ENCODE data around the gene TMEM51. TPM values are rescaled to one million over a fixed set of nuclear protein-coding genes. Genes with fewer than 3 reads are reported as not detected.

TMEM51 gene, protein sequence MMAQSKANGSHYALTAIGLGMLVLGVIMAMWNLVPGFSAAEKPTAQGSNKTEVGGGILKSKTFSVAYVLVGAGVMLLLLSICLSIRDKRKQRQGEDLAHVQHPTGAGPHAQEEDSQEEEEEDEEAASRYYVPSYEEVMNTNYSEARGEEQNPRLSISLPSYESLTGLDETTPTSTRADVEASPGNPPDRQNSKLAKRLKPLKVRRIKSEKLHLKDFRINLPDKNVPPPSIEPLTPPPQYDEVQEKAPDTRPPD
- polyA plus RNA-seq (ENCODE audit: insufficient read length in 12 of 12) = 10 to 100 TPM in 1 of 12 donors, 1 to 10 TPM in 10, not detected in 1; 6.1 to 18.9 (median 7.1) TPM
- long read RNA-seq, donor 1, transcript TMEM51-203 (3 exons, 1,842 nt) = major isoform, 10 of 68 reads
- long read RNA-seq, donor 1, transcript TMEM51-201 (4 exons, 1,931 nt) = minor isoform, 6 of 68 reads
- long read RNA-seq, donor 1, partial matches to known transcripts = 52 of 68 reads
- long read RNA-seq, donor 1, other reads (novel, unspliced or antisense) = 0 of 68 reads
- long read RNA-seq, donor 2, transcript TMEM51-203 (3 exons, 1,842 nt) = major isoform, 6 of 7 reads
- long read RNA-seq, donor 2, partial matches to known transcripts = 0 of 7 reads
- long read RNA-seq, donor 2, other reads (novel, unspliced or antisense) = 0 of 7 reads
- long read RNA-seq, donor 3, partial matches to known transcripts = 0 of 2 reads
- long read RNA-seq, donor 3, other reads (novel, unspliced or antisense) = 0 of 2 reads
- long read RNA-seq, donor 4, partial matches to known transcripts = 0 of 3 reads
- long read RNA-seq, donor 4, other reads (novel, unspliced or antisense) = 0 of 3 reads
- long read RNA-seq, donor 5, partial matches to known transcripts = 0 of 7 reads
- long read RNA-seq, donor 5, other reads (novel, unspliced or antisense) = 0 of 7 reads
- long read RNA-seq, donor 6 = 0 reads
- long read RNA-seq, donor 7, partial matches to known transcripts = 0 of 1 reads
- long read RNA-seq, donor 7, other reads (novel, unspliced or antisense) = 0 of 1 reads
- long read RNA-seq, donor 8, partial matches to known transcripts = 0 of 3 reads
- long read RNA-seq, donor 8, other reads (novel, unspliced or antisense) = 0 of 3 reads
- long read RNA-seq, donor 9, partial matches to known transcripts = 0 of 1 reads
- long read RNA-seq, donor 9, other reads (novel, unspliced or antisense) = 0 of 1 reads
- long read RNA-seq, donor 10, partial matches to known transcripts = 0 of 2 reads
- long read RNA-seq, donor 10, other reads (novel, unspliced or antisense) = 0 of 2 reads
- long read RNA-seq, donor 11, partial matches to known transcripts = 0 of 5 reads
- long read RNA-seq, donor 11, other reads (novel, unspliced or antisense) = 0 of 5 reads

DNA sequence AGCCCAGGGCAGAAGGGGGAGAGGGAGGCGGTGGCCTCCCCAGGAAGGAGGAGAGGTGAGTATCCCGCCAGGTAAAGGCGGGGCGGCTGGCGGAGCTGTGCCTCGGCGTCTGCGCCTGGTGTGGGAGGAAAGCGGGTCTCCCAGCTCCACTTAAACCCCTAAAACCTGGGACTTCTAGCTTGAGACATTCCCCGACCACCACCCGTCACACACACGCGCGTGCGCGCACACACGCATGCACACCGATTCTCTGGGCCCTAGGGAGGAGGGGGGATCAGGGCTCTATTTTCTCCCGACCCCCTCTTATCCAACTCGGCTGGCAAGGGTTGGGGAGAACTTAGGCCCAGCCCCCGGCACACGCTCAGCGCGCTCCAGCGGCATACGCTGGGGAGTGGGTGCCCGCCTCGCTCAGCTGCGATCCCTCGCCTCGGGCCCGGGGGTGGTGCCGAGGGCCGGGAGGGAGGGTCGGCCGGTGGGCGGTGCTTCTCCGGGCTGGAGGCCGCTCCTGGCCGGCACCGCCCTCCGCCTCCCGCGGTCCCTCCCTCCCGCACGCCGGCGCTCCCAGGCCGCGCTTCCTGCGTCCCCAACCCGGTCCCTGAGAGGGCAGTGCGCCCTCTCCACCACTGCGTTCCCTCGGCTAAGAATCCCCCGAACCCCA, at the start of gene TMEM51:
TSS of gene TMEM51 (plus strand) at position 564 of the 658 bp plus-strand sequence. CDS start 61,341 bp downstream, outside the sequence.
- peak; percentile 62 for DNase-seq

DNA sequence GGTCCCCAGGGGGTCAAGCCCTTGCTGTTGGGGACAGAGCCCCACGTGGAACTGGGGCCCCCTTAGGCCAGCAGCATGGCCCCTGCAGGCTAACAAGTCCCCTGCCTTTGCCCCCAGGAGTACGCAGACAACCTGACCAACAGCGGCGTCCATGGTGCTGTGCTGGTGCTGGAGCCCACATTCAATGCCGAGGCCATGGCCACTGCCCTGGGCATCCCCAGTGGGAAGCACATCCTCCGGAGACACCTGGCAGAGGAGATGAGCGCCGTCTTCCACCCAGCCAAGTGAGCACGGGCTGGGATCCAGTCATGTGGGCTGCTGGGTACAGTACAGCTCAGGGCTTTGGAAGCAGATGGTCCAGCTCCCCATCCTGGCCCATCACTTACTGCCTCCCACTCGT, 49.6 kb upstream of the TMEM51 start:
- DNase-seq = no peak

DNA sequence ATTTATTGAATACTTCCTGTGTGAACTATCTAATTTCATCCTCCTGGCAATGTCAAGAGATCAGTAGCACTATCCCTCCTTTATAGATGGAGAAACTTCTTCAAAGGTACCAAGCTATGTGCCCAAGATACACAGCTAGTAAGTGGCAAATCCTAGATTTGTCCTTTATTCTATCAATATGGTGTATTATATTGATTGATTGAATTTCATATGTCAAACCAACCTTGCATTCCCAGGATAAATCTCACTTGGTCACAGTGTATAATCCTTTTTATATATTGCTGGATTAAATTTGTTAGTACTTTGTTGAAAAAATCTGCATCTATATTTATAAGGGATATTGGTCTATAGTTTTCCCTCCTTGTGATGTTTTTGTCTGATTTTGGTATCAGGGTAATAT, 48.8 kb upstream of the TMEM51 start:
- DNase-seq = no peak

DNA sequence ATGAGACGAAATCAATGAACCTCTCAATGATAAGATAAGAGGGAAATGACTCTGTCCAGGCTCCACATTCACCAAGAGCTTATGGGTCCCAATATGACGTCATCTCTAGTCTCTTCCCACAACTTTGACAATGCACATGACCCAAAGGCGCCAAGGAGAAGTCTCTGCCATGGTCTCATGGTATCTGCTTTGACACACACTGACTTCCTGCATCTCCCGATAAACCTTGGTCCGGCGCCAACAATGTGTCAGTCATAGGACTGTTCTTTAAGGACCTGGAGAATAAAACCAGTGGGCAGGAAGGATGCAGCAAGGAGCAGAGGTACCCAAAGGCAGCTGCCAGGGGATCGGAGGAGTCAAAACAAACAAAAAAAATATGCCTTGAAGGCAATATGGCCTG, 46.9 kb upstream of the TMEM51 start:
- DNase-seq = no peak

DNA sequence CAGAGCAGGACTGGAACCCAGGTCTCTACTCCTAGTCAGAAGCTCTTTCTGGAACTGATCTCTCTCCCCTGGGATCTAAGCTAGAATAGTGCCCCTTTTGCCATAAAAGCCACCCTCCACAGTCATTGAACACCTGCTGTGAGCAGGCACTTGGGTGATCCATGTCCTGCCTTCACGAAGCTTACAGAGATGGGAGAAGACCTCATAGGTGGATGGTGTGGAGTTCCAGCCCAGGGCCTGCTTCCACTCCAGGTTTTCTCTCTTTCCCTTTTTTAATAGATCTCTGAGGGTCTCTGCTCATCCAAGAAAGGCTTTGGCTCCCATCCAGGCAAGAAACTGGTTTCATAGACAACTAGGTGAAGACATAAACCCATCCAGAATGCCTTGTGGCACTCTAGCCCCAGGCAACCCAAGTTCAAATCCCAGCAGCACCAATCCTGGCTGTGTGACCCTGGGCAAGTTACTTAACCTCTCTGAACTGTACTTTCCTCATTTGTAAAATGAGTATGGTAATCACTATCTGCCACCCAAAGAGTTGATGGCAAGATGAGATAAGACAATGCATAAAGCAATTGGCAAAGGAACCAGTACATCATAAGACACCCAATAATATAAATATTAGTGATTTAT, 46.4 kb upstream of the TMEM51 start:
- no peak for DNase-seq

DNA sequence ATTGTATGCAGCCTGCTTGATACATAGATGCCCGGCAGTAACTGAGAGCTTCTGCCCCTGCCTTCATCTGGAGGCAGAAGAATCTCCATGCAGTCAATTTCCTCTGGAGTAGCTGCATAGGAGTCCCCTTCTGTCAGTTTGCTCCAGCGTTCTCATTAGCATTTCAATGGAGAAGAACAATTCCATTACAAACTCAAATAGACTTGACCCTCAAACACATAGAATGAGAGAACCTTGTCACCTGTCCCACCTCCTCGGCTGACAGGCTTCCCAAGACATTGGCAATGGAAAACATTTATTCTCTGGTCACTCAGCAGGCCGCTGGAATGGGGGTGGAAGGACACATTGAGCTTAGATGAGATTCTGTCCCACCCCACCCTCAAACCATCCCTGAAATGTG, 45.6 kb upstream of the TMEM51 start:
- no peak for DNase-seq

DNA sequence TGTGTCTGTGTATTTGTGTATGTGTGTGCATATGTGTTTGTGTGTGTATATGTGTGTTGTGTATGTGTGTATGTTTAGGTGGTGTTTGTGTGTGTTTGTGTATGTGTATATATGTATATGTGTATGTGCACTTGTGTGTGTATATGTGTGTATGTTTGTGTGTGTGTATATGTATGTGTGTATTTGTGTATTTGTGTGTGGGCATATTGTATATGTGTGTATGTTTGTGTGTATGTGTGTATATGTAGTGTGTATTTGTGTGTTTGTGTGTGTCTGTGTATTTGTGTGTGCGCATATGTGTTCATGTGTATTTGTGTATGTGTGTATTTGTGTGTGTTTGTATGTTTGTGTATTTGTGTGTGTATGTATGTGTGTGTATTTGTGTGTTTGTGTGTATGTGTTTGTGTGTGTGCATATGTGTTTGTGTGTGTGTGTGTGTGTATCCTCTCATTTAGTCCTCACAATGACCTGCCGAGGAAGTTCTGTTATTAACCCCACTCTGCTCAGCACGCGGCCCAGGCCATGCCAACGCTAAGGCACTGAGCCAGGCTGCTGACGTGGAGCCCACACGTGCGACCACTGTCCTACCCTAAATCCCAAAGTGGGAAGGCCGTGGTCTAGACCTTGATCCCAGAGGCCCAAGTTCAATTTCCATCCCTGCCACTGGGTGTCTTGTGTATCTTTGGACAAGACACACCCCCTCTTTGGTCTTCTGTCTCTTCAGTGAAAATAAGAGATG, 43.2 kb upstream of the TMEM51 start:
- no peak for DNase-seq

DNA sequence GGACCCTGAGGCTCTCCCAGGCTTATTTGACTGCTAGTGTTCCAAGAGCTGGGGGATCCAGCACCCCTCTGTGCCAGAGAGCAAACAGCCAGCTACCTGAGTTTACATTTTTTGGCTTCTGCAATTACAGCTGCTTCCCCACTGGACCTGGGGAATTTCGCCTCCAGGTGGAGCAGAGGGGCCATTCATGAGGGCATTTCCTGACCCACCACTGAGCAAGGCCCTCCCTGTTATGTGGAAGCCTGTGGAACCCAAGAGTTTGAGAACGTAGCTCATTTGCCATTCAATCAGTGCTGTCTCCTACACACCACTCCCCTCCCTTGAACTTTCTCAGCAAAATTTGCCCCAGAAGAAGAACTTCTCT, 42.7 kb upstream of the TMEM51 start:
- DNase-seq = no peak

DNA sequence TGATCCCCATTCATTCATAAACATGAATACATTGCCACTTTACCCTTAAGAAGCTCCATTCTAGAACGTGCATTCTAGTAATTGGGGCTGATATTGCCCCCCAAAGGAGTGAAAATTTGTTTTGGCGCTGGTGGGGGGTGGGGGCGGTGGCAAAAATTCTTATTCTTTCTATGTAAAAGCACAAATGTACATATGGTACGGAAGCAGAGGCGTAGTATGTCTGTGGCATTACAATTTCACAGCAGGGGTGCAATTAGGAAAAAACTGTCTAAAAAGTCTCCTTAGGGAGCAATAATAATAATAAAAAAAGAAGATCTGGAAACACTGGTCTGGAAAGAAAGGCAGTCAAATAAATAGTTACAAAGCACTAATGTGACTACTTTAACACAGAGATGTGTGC, 40.4 kb upstream of the TMEM51 start:
- no peak for DNase-seq

DNA sequence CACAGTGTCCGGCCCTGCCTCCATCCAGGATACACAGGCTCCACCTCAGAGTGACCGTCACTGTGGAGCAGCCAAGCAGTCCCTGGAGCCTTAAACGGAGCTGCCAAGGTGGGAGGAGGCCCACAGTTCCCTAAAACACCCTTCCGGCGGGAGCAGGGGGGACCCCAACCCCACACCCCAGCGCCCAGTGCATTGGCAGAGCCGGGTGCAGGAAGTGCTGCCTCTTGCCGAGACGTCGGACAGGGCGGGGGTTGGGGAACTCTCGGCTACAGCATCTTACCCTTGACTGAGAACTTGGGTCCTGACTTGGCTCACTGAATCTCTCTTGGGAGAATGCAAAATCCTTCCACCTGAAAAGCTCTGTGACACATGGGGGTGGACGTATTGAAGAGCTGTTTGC, 38.7 kb upstream of the TMEM51 start:
- DNase-seq = no peak

DNA sequence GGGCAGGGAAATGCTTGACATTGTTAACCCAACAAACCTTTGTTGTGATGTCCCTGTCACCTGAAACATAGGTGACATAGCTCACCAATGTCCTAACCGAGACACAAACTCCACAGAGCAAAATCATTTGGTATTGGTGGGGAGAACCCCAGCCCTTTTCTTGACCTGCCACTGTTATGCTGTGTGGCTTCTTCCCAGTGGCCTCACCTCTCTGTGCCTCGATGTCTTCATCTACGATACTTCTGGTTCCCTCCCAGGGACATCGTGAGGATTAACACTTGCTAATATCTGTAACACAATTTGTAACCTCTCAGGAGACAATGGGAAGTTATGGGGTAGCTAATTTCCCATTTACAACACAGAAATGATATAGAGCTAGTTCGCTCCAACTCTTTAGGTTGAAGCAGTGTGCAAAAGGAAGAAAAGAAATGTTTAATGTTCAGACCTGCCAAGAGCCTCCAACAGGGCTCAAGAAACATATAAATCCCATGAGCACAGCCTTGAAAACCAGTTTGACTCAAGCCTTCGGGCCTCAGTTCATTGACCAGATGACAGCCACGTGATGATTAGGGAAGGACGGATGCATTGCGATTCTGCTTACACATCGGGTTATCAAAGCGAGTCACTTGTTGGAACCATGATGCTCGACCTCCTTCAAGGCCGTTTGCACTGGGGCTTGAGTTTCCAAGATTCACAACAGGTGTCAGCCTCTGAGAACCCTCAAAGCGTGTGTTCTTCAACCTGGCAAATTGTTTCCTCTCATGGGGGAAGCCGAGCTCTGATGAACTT, 37.8 kb upstream of the TMEM51 start:
- DNase-seq = no peak

DNA sequence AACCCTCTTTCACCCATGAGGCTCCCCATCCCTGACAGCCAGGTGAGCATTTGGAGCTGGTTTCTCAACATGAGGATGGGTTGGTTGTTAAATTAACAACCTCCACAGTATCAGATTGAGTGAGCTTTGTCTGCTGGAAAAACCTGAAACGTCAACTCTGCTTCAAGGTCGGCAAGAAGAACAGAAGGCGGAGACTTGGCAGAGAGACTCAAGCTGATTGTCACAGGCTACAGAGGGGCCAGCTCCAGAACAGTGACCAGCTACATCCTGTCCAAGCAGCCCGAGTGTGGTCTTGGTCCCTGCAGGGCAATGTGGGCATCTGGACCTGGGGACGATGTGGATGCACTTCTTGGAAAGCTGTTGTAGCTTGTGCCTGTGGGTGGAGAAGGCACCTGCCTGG, 36.6 kb upstream of the TMEM51 start:
- no peak for DNase-seq

DNA sequence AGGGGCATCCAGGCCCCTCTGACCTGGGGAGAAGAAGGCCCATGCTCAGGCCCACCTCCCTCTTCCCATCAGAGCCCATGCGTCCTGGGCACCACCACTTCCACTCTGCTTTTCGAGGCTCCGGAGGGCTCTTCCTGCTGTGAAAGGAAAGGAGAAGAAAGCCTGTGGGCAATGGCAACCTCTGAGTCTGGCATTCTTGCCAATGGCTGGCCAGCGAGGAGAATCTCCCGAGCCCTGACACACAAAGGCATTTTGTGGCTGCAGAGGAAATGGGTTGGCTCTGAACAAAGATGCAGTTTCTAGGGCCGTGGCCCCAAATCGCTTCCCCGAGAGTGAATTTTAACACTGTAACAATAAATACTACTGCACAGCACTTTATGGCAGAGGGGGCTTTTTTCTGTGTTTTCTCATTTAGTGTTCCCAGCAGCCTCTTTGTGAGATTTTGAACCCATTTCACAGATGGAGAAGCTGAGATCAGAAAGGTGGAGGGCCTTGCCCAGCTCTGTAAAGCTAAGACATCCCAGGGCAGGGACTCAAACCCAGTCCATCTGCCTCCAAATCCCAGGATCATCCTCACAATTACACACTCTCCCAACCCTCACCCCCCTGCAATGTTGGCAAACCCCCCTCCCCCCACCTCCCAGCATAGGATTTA, 35.7 kb upstream of the TMEM51 start:
- no peak for DNase-seq

DNA sequence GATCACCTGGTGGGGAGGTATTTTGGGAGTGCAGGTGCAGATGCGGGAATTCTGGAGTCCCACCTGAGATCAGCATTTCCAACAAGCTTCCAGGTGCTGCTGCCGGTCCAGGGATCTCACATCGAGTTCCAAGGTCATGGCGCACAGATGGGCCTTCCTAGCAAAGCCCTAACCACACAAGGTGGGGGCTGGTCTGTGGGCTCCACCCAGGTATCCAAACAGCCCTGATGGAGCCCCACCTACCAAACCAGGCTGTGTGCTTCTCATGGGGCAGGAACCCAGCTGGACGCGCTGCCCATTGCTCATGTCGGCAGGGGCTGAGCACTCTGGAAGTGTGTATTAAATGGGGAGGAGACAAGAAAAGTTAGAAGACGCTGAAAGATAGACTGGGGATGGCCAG, 35.0 kb upstream of the TMEM51 start:
- no peak for DNase-seq

DNA sequence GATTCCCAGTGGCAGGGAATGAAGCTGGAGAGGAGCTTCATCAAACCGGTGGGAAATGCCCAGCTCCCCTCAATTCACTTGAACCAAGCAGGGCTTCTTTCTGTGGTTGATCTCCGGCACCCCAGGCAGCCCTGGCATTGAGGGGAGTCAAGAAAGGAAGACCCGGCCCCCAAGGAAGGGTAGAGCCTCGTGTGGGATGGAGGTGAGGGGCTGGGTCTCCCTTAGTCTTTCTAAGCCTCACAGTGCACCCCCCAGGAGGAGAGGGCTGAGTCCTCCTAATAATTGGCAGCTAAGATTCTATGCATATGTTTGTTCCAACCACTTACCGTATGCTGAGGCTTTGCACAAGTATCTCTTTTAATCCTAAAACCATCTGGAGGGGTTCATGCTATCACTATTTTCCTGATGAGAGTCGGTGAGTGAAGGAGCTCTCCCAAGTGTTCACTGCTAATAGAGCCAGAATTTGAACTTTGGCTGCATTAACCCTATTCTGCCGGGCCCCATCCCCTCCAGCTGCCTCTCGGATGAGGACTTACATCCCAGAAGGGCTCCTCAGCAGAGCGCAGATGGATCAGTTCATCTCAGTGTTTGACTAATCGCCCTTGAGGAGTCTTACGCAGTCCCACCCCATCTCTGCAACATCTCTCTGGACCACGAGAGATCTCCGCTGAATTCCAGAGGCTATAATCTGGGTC, 33.1 kb upstream of the TMEM51 start:
- no peak for DNase-seq

DNA sequence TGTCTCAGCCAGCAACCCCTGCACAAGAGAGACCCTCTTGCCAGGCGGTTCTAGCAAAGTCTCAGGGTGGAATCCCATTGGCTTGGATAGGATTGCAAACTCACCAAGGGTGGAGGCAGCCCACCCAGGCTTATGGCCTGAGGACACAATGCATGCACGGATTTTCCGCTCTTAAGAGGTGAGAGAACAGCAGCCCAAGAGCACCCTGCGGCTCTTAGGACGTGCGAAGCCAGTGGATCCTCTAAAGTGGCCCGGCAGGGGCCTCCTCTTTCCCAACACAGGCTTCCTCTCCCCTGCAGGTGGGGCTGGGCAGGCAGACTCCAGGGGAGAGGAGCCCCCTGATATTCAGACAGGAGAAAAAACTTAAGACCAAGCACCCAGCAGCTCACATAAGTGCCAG, 31.2 kb upstream of the TMEM51 start:
- DNase-seq = no peak

DNA sequence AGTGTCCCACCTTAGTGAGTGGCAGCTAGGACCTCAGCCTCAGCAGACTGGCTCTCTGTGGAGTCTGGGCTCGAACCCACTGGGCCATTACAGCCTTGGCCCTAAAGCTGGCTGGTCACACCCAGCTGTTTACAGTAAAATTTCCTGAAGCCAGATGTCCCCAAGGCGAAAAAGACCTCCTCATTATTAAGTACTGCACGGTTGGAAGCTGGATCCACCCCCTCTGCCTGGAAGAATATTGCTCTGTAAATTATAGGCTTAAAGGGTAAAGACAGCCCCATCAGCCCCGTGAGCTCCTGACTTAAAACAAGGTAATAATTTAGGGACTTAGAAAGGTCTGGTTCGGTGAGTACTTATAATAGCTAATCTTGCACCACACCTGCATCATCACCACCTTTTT, 30.3 kb upstream of the TMEM51 start:
- no peak for DNase-seq

DNA sequence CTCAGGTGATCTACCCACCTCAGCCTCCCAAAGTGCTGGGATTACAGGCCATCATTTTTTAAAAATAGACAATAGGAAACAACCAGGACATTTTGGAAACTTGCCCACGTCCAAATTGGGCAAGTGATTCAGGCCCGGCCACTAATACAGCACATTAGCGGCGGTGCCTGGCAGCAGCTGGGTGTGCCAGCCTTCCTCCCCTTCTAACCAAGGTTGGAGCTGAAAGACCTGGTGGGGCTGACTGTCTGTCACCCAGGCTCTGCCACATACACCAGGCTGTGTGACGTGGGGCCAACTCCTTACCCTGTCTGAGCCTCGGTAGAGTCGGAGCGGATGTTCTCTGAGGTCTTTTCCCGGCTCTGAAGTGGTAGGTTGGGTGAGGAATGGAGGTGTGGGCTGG, 29.6 kb upstream of the TMEM51 start:
- no peak for DNase-seq

Data from muscle of arm (tissue), 14 donors.